GM19023 (cell line): ENCODE results near the gene PSMC3IP.
A peak's percentile ranks its signal among the peaks of the same experiment; 100 is the strongest.
"Not testable (repeated sequence)": the region's sequence is repeated elsewhere in the genome, so short reads cannot be mapped to it uniquely, and the experiment has no call there.

Experiments
- ATAC-seq: cut with Tn5 transposase; IDR thresholded peaks from one replicate; pipeline ENCODE4 v1.9.1; 2021; ENCODE audit warnings: mild to moderate bottlenecking, moderate library complexity; ENCODE audit not compliant: unreplicated experiment

Gene PSMC3IP

GRCh38 chr17:42562388-42563142 lies 15.0 kb downstream of the PSMC3IP start:
- ATAC-seq = no peak

GRCh38 chr17:42561897-42562387 lies 15.6 kb downstream of the PSMC3IP start, which contains the start of gene COASY:
COASY (plus strand) TSS chr17:42562148; CDS start chr17:42562623, 475 bp downstream.
- no peak for ATAC-seq

- ATAC-seq = no peak
These were observed 17.3 kb downstream of the PSMC3IP start for GRCh38 chr17:42560246-42560645.

- no peak for ATAC-seq
These were observed 18.5 kb downstream of the PSMC3IP start for GRCh38 chr17:42559075-42559474.

- ATAC-seq = not testable (repeated sequence)
These were observed 21.4 kb downstream of the PSMC3IP start for GRCh38 chr17:42555961-42556617.

GRCh38 chr17:42555122-42555622 lies 22.4 kb downstream of the PSMC3IP start:
- no peak for ATAC-seq

GRCh38 chr17:42554250-42555121 lies 23.0 kb downstream of the PSMC3IP start:
- ATAC-seq = peak; percentile 69

GRCh38 chr17:42553866-42554249 lies 23.7 kb downstream of the PSMC3IP start:
- no peak for ATAC-seq

GRCh38 chr17:42553161-42553818 lies 24.2 kb downstream of the PSMC3IP start:
- no peak for ATAC-seq

GRCh38 chr17:42552736-42553135 lies 24.8 kb downstream of the PSMC3IP start, which contains the start of gene HSD17B1:
HSD17B1 (plus strand) TSS chr17:42552923; CDS start chr17:42552934, 11 bp downstream.
- not testable (repeated sequence) for ATAC-seq

GRCh38 chr17:42548993-42549755 lies 28.4 kb downstream of the PSMC3IP start:
- no peak for ATAC-seq

- ATAC-seq = peak; percentile 63
These were observed 29.3 kb downstream of the PSMC3IP start for GRCh38 chr17:42548070-42548837.

- ATAC-seq = no peak
These were observed 29.8 kb downstream of the PSMC3IP start for GRCh38 chr17:42547698-42548069.

- no peak for ATAC-seq
These were observed 30.5 kb downstream of the PSMC3IP start for GRCh38 chr17:42547001-42547461.

GRCh38 chr17:42545755-42546505 lies 31.6 kb downstream of the PSMC3IP start:
- not testable (repeated sequence) for ATAC-seq

- ATAC-seq = no peak
These were observed 32.6 kb downstream of the PSMC3IP start for GRCh38 chr17:42544874-42545283.

- no peak for ATAC-seq
These were observed 34.1 kb downstream of the PSMC3IP start for GRCh38 chr17:42543190-42544079.
